OCI-LY7 (cell line): ENCODE results near the gene BORCS8. TPM values are rescaled to one million over a fixed set of nuclear protein-coding genes. Genes with fewer than 3 reads are reported as not detected.

Source experiments
- BruUV-seq: library from RNA; stranded (reverse); fragments of 400-500 nt; replicated peaks from 2 replicates; lab custom pipeline; 2021; lab: Mats Ljungman, UMichigan
- CTCF ChIA-PET: fragments of 300-600 bp; sonication (Branson Sonifier 250); formaldehyde crosslinking; loops from one replicate; lab custom pipeline; 2022; ENCODE audit warnings: antibody characterized with exemption; ENCODE audit not compliant: unreplicated experiment; lab: Charles Lee
- POLR2A ChIA-PET: fragments of 300-600 bp; sonication (Branson Sonifier 250); formaldehyde crosslinking; loops from one replicate; lab custom pipeline; 2022; ENCODE audit warnings: antibody characterized with exemption; lab: Charles Lee
- DNase-seq: peaks from one replicate; pipeline ENCODE4 v3.0.0-alpha.2; 2015; ENCODE audit warnings: low spot score
- H2AFZ ChIP-seq: fragments of 200-600 bp; sonication (generic), shearing (Covaris generic); 2 replicates; pipeline ENCODE4 v1.6.1; 2014; ENCODE audit warnings: mild to moderate bottlenecking, antibody characterized with exemption, low read length, moderate library complexity
- H3K27ac ChIP-seq: fragments of 200-600 bp; sonication (generic); 2 replicates; pipeline ENCODE4 v1.5.1; 2014; ENCODE audit warnings: mixed run types, low read depth, mild to moderate bottlenecking, moderate library complexity, low read length, inconsistent platforms; ENCODE audit not compliant: poor library complexity, severe bottlenecking
- H3K36me3 ChIP-seq: fragments of 200-600 bp; sonication (generic); 2 replicates; pipeline ENCODE4 v1.6.1; 2014; ENCODE audit warnings: mild to moderate bottlenecking, antibody characterized with exemption, low read length, moderate library complexity, mixed read lengths; ENCODE audit not compliant: insufficient read depth
- H3K4me1 ChIP-seq: fragments of 200-600 bp; sonication (generic); 2 replicates; pipeline ENCODE4 v1.5.1; 2014; ENCODE audit warnings: mild to moderate bottlenecking, low read length; ENCODE audit not compliant: insufficient read depth, poor library complexity, severe bottlenecking
- H3K4me2 ChIP-seq: fragments of 200-600 bp; sonication (generic); 2 replicates; pipeline ENCODE4 v1.6.1; 2014; ENCODE audit warnings: mild to moderate bottlenecking, low read length
- H3K4me3 ChIP-seq: fragments of 200-600 bp; sonication (generic); 2 replicates; pipeline ENCODE4 v1.5.1; 2014; ENCODE audit warnings: mild to moderate bottlenecking, low read depth, low read length; ENCODE audit not compliant: poor library complexity, severe bottlenecking
- H3K79me2 ChIP-seq: fragments of 200-600 bp; sonication (generic); 2 replicates; pipeline ENCODE4 v1.6.1; 2016; ENCODE audit warnings: low read depth, mild to moderate bottlenecking, low read length, moderate library complexity, mixed read lengths; ENCODE audit not compliant: insufficient read depth
- H3K9me2 ChIP-seq: fragments of 200-600 bp; sonication (generic); 2 replicates; pipeline ENCODE4 v1.6.1; 2016; ENCODE audit warnings: mild to moderate bottlenecking, low read length, mixed read lengths; ENCODE audit not compliant: insufficient read depth
- H3K9me3 ChIP-seq: fragments of 200-600 bp; sonication (generic); 2 replicates; pipeline ENCODE4 v1.6.1; 2014; ENCODE audit warnings: mild to moderate bottlenecking, mixed run types, low read length, mixed read lengths
- H4K20me1 ChIP-seq: fragments of 200-600 bp; sonication (generic); 2 replicates; pipeline ENCODE4 v1.6.1; 2014; ENCODE audit warnings: mild to moderate bottlenecking, antibody characterized with exemption, low read length, moderate library complexity, mixed read lengths; ENCODE audit not compliant: insufficient read depth
- CTCF ChIP-seq: fragments of 200-600 bp; sonication (generic); conservative IDR thresholded peaks from 2 replicates; pipeline ENCODE4 v1.5.1; 2014; ENCODE audit warnings: mild to moderate bottlenecking, antibody characterized with exemption, low read length, moderate library complexity, mixed read lengths
- EZH2phosphoT487 ChIP-seq: fragments of 200-600 bp; sonication (generic); IDR thresholded peaks from 2 replicates; pipeline ENCODE4 v1.6.1; 2018; ENCODE audit warnings: low read depth, borderline replicate concordance, mild to moderate bottlenecking, mixed run types, antibody characterized with exemption, low read length, moderate library complexity, mixed read lengths
- intact Hi-C: fragments of 100-400 bp; cut with micrococcal nuclease; formaldehyde crosslinking; loops from one replicate; pipeline ENCODE4 v1.10.0; 2022; ENCODE audit not compliant: unreplicated experiment
- total RNA-seq, 2 experiments: library from RNA; depleted of rRNA in 1 of 2; stranded (reverse); fragments of >200 nt in 1 of 2; shearing (Covaris generic) in 1 of 2; gene quantifications; 2 replicates each; pipeline ENCODE4 v1.2.3, GENCODE V29; 2014 to 2022

The BORCS8 gene
- total RNA-seq, 2 experiments from 2014 or later, result 39.8 to 40.2 TPM

DNA sequence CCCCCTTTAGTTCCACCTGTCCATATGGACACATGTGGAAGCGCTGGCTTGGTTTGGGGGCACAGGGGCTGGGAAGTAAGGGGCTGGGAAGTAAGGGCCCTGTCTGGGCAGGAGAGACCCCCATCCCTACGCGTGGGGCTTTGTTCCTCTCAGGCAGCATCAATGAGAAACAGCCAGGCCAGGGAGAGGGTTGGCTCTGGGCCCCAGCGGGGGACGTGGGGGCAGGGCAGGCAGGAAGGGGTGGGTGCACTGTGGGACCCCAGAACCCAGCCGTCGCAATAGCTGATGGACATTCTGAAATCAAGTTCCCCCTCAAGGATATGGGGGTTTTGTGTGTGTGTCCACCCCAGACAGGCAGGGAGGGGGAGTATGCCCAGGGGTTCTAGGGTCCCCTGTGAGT lies 21.0 kb upstream of the BORCS8 start:
- DNase-seq, result no peak
- Histone ChIP-seq H4K20me1 (no peaks in the 10 kb centered on the region), H3K79me2 (no peaks in the 10 kb centered on the region), H2AFZ (no peak overlapping the region), H3K9me2 (no peaks in the 10 kb centered on the region), H3K4me3 (no peak overlapping the region), H3K9me3 (no peaks in the 10 kb centered on the region), H3K4me1 (no peaks in the 10 kb centered on the region), H3K4me2 (no peak overlapping the region), H3K36me3 (no peaks in the 10 kb centered on the region), H3K27ac (no peak overlapping the region)
- TF ChIP-seq EZH2phosphoT487, result no peak
- TF ChIP-seq CTCF, result no peak
- ChIA-PET POLR2A (no interaction called here), CTCF (no interaction called here)
- intact Hi-C loops, result no loop called here
- BruUV-seq, result no TSS peak

DNA sequence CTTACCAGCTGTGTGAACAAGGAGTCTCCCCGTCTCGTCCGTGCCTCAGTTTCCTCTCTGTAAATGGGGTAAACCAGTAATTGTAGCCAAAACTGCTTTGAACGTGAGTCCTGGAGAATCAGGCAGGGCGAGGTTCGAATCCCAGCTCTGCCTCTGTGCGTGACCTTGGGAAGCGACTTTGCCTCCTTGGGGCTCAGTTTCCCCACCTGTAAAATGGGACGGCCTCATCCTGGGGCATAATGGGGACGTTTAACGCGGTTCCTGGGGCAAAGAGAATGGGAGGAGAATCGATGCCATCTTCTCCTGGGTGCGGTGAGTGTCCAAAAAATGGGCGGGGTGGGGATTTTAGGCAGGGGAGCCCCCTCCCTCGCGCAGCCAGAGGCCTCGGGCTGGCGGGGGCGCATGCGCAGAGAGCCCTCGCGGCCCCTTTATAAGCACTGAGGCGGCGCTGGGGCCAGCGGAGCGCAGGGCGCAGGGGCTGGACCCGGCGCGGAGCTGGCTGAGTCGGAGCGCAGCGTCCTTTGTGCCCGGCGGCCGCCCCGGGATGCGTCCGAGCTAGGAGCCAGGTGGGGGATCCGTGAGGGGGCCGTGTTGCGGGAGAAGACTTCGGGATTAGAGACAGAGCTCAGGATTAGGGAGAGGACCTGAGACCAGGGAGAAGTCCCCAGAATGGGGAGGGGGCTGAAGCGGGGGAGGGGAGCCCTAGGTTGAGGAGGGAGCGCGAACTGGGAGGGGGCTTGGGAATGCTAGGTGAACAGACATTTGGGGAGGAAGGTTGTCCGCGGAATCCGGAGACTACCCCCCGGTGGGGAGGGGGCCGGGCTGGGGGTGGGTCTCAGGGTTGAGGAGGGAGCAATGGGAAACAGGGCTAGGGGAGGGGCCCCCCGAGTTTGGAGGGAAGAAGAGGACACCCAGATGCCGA lies 19.8 kb upstream of the BORCS8 start, which contains the start of gene NCAN:
Gene NCAN (plus strand): TSS at position 460 of the 922 bp plus-strand sequence. CDS start 4,996 bp downstream, outside the sequence.
- intact Hi-C loops, result no loop called here
- POLR2A ChIA-PET, result no interaction called here

More for the DNA sequence above, 19.8 kb upstream of the BORCS8 start, which contains the start of gene NCAN:
- no peak within 1 kb of the TSS for H3K4me3 ChIP-seq
- H2AFZ ChIP-seq, result no peak within 1 kb of the TSS
- no peaks in the 10 kb centered on the region for H3K36me3 ChIP-seq
- H3K27ac ChIP-seq, result no peak within 1 kb of the TSS
- H3K9me2 ChIP-seq, result no peaks in the 10 kb centered on the region
- no peak for TF ChIP-seq CTCF
- TF ChIP-seq EZH2phosphoT487, result no peak
- H3K4me2 ChIP-seq, result no peak within 1 kb of the TSS
- CTCF ChIA-PET, result no interaction called here
- H3K79me2 ChIP-seq, result no peaks in the 10 kb centered on the region
- DNase-seq, result no peak
- no TSS peak for BruUV-seq
- no peaks in the 10 kb centered on the region for H3K4me1 ChIP-seq
- no peaks in the 10 kb centered on the region for H4K20me1 ChIP-seq
- H3K9me3 ChIP-seq, result no peaks in the 10 kb centered on the region
